Measurements from ENCODE around the gene ADGRV1.

The ADGRV1 gene

DNA sequence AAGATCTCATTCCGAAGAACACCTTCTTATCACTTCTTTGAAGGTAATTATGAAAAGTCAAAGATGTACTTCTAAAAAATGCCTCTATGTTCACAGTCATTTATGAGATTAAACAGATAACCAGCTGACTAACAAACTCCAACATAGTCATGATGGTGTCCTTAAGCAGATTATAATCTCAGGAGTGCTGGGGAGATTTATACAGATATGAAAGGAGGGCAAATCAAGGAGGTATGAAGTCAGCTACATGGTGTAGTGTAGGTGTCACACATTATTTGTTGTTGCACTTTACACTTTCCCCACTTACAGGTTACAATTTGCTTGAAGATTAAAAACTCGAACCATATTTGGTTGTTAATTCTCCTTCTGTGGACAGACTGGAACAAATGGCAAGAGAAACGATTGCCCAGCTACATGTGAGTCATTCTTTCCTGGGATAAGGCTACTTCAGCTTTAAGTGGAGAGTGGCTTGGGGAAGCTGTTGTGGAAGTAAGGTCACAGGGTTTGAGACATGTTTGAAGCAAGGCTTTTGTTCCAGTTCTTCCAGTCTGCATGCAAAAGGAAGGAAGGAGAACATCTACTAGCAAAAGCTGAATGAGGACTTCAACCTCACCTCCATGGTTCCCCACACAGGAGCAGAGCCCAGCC, 320.1 kb downstream of the ADGRV1 start:
- no peak for DNase-seq

DNA sequence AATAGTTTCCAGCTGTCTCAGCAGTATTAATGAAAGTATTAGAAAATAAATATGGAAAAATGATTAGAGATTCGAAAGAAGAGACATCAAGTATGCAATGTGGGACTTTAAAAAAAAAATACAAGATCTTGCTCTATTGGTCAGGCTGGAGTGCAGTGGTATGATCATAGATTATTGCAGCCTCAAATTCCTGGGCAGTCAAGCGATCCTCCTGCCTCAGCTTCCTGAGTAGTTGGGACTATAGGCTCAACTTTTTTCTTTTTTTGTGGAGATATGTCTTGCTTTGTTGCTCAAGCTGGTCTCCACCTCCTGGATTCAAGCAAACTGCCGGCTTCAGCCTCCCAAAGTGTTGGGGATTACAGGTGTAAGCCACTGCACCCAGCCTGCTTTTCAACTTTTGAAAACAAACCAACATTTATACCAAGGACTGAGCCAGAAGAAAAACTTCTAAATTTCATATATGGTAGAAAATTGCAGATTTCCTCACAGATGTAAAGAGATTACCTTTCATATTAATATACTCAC, 323.1 kb downstream of the ADGRV1 start:
- no peak for DNase-seq

GRCh38 chr5:90882448-90882847, 323.9 kb downstream of the ADGRV1 start:
- DNase-seq = no peak

DNA sequence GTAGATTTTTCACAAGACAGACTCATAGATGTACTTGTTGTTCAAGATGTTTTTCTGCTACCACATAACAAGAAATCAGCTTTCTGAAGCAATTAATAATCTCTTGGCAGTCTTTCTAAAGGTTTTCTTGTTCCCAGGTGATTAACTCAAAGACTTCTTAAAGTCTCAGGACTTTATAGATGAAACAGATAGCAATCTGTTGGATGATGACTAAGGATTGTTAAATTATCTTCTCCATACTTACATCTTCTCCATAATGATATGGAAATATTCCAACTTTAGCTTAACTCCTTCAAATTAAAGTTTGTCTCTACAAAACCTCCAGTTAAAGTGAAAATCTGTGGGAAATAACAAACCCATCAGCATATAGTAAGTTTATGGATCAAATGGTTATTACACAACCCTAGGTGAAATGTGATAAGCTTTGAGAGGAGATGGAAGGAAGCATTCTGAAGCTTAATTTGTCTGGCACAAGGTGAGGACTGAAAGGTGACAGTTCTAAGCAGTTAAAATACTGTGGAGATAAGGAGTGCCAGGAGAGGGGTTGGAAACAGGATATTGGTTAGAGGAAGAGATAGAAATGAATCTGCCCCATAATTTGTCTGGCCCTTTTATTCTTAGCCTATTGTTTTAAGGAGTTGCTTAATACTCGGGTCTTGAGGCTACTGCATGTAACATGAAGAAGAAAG, 326.7 kb downstream of the ADGRV1 start:
- no peak for DNase-seq

GRCh38 chr5:90886381-90886780, 327.8 kb downstream of the ADGRV1 start:
- DNase-seq = no peak

- no peak for DNase-seq
Measured at GRCh38 chr5:90888511-90889324, 330.1 kb downstream of the ADGRV1 start.

- no peak for DNase-seq
Measured at GRCh38 chr5:90889325-90889600, 330.7 kb downstream of the ADGRV1 start.

DNA sequence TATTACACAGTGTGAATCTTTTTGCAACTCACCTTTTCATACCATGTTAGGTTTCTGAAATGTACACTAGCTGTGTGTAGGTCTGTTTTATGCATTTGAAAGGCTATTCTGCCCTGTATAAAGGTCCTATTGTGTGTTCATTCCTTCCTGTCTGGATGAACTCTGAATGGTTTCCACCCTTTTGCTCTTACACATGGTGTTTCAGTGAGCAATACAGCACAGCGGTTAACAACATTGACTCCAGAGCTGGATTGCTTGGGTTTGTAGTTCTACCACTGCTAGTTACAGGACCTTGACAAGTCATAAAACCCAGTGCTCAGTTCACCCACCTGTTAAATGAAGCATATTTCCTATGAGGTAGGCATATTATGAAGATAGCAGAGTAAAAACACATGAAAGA, 331.6 kb downstream of the ADGRV1 start:
- no peak for DNase-seq

GRCh38 chr5:90894866-90895420, 336.3 kb downstream of the ADGRV1 start:
- no peak for DNase-seq

DNA sequence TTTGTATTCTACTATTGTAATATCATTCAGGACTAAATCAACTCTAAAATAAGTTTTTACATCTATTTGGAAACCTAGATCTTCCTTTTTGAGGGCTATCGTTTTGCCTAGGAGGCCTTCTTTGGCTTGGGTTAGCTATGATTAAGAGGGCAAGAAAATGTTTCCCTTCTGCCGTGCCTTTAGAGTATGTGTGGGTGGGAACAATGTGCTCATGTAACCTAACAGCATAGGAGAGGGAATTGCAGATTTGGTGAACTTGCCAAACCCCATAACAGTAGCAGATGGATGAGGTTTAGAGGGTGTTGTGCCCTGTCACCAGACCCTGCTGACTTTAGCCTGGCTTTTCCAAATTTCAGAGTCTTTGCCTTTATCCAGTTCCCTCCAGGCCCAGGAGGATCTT, 339.0 kb downstream of the ADGRV1 start:
- DNase-seq = no peak

DNA sequence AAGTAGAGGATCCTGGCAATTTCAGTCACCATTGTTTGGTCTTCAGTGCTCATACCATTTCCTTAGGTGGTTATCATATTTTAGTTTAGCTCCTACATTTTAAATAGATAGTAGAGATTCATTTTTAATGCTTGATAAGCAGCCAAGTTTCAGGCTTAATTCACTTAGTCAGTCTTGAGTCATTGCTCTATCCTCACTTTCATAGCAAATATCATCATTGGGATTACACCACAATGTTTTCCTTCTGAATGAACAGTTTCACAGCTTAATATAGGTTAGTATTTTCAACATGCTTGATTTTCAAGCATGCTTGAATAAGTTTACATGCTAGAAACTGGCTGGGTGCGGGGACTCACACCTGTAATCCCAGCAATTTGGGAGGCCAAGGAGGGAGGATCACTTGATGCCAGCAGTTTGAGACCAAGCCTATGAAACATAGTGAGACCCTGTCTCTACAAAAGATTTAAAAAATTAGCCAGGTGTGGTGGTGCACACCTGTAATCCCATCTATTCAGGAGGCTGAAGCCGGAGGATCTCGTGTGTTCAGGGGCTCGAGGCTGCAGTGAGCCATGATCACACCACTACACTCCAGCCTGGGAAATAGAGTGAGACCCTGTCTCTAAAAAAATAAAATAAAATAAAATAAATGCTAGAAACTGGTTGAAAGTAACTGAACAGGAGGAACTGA, 339.9 kb downstream of the ADGRV1 start:
- no peak for DNase-seq

DNA sequence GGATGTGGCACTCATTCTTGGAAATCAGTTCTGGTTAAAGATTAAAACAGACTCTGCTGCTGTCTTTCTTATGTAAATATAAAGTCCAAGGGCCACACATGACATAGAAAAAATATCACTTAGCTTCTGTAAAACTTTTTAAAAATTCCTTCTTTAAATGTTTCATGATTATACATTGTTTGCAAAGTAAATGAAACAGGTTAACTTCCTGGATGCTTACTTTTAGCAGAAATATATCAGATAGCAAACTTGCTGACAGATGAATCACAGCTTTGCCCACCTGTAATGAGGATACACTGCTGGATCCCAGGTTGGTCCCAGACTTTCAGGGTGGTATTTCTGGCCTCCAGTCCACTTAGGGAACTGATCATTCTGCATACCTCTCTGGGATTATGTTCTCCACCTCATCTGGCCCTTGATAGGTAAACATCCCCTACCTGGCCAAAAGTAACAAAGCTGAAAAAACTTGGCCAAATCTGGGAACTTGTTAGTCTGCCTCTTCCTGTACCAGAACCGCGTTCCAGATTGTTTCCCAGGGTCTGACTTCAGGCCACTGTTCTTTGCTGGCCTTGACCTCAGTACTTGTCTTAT, 340.5 kb downstream of the ADGRV1 start:
- DNase-seq = no peak

DNA sequence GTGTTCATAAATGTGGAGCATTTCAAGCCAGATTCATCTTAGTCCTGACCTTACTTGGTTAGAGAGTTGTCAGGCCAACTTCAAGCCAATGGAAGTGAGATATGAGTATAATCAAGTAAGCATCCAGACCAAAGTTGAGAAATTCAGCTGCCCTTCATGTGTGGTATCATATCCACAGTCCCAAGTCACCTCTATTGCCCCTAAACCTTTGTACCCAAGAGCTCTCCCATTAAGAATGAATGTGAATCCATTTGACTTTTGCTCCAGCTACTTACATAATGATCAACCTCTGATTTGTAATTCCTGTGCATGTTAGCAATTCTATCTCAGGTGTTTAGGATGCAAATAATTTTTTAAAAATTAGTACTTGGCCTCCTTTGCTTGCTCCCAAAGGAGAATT, 342.7 kb downstream of the ADGRV1 start:
- DNase-seq = no peak

DNA sequence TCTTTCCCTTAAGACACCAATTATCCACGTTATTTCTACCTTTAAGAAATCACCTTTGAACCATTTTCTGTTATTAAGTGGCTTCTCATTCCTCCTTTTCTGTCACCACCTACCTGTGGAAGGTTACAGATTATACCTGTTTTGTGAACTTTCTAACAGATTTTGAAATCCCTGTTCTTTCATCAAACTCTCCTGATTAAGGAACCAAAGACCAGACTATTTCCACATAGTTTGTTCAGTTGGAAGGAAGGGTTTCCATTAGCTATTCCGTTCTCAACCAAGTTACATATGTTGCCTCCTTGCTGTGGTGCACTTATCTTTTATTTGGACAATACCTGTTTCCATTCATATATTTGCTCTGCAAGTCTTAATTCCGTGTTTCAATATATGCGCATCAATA, 343.6 kb downstream of the ADGRV1 start:
- no peak for DNase-seq

- no peak for DNase-seq
Measured at GRCh38 chr5:90902651-90903386, 344.2 kb downstream of the ADGRV1 start.

DNA sequence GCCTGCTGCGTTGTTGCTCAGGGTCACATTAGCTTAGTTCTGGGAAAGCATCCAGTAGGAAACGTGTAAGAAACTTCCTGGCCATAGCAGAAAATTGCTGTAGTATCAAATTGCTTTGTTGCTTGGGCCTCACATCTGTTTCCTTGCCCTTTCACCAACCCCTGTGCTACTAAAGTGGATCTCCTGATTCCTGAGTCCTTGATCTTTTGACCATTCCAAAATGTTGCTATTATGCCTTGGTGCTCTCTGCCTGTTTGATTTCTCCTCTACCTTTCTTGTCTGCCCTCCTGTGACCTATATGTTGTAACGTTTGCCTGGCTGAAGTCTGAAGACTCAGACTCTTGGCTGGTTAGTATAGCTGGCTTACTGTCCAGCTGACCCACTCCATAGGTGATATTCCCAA, 350.5 kb downstream of the ADGRV1 start:
- no peak for DNase-seq

GRCh38 chr5:90909940-90910339, 351.3 kb downstream of the ADGRV1 start:
- DNase-seq = no peak

DNA sequence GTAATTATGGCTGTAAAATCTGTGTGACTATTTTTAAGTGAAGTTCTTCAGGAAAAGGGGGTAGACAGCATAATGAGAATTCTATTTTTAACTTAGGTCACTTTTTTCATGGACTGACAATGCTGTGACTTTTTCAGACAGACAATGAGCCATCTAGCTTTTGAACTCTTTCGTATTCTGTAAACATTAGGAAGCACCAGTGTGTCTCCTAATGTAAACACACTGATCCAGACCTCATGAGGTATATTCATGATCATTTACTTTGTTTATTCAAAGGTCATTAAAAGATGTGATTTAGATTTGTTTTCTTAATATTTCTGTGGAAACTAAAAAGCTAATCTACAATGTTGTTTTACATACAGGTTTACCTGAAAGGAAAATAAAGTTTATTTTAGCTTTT, 352.6 kb downstream of the ADGRV1 start:
- DNase-seq = no peak

- DNase-seq = no peak
Measured at GRCh38 chr5:90912476-90912875, 353.9 kb downstream of the ADGRV1 start.

- DNase-seq = no peak
Measured at GRCh38 chr5:90915393-90915792, 356.8 kb downstream of the ADGRV1 start.

DNA sequence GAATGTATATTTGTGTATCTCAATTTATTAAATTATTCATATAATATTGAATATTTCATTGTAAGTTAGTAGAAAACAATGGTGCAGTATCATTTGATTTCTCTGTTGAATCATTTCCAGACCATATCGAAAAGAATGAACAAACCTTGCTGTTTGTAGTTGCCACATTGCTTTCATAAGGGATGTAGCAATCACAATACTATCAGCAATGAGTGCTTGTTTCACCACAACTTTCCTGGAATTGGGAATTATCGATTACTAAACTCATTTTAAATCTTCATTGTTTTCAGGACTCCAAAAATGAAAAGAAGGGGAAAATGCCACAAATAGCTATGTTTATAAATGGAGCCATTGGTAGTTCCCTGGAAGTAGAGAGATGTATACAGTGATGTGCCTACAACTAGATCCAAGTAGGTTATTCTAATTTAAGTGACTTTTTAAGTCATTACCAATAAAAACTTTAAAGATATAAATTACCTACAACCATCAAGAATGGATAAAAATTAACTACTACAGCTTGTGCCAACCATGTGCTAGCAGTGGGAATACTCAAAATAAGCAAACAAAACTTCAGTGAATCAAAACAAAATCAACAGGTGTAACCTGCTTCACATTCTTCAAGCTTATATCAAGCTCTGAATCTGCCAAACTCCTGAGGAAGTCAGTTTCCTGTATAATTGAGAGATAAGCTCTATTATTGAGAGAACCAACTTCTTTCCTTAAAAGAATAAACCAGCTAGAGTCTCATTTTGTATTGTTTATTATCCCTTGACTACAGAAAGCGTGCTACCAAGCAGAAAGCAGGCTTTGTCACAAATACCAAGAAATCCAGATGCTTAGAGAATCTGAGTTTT, 358.6 kb downstream of the ADGRV1 start:
- no peak for DNase-seq
